ENCODE results near the gene ADGRD1.
A peak's percentile ranks its signal among the peaks of the same experiment; 100 is the strongest.
"Not testable (repeated sequence)": the region's sequence is repeated elsewhere in the genome, so short reads cannot be mapped to it uniquely, and the experiment has no call there.

The ADGRD1 gene

DNA sequence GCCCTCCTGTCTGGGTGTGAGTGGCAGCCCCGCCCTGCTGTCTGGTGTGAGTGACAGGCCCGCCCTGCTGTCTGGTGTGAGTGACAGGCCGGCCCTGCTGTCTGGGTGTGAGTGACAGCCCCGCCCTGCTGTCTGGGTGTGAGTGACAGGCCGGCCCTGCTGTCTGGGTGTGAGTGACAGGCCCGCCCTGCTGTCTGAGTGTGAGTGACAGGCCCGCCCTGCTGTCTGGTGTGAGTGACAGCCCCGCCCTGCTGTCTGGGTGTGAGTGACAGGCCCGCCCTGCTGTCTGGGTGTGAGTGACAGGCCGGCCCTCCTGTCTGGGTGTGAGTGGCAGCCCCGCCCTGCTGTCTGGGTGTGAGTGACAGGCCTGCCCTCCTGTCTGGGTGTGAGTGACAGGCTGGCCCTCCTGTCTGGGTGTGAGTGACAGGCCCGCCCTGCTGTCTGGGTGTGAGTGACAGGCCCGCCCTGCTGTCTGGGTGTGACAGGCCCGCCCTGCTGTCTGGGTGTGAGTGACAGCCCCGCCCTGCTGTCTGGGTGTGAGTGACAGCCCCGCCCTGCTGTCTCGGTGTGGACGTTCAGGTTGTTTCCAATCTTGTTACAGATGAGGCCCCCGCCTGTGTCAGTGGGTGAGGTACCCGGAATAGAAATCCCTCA is 175.4 kb downstream of the ADGRD1 start:
- not testable (repeated sequence) for H3K36me3 Mint-ChIP-seq; H3K4me1 Mint-ChIP-seq; H3K9me3 Mint-ChIP-seq; ATAC-seq (ENCODE audit: low read depth); H3K4me3 Mint-ChIP-seq; H3K27me3 Mint-ChIP-seq; H3K27ac Mint-ChIP-seq; DNase-seq (ENCODE audit: low spot score in 2 of 2)

DNA sequence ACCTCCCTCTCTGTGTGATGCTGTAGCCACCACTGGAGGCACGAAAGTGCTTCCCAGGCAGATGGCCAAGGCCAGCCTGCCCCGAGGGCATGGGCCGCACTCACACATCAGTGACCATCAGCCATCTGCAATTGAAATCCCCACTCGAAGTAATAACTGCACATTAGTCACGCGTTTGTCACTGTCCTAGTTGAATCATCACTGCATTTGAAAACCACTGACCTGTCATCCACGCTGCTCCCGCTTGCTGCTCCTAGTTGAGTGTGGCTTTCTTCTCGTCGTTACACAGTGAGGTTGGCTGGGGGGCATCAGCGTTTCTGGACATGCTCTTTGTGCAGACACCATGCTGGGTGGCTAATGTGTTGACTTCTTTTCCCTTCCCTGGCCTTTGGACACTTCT is 176.1 kb downstream of the ADGRD1 start:
- peaks cover 5% of the 10 kb centered on the region for H3K27me3 Mint-ChIP-seq
- peaks cover 5% of the 10 kb centered on the region for H3K9me3 Mint-ChIP-seq
- H3K27ac Mint-ChIP-seq, result no peak overlapping the region
- ATAC-seq (ENCODE audit: low read depth), result no peak
- no peaks in the 10 kb centered on the region for H3K36me3 Mint-ChIP-seq
- DNase-seq (ENCODE audit: low spot score in 2 of 2), result no peak
- peaks cover 6% of the 10 kb centered on the region for H3K4me1 Mint-ChIP-seq
- H3K4me3 Mint-ChIP-seq, result no peak overlapping the region

DNA sequence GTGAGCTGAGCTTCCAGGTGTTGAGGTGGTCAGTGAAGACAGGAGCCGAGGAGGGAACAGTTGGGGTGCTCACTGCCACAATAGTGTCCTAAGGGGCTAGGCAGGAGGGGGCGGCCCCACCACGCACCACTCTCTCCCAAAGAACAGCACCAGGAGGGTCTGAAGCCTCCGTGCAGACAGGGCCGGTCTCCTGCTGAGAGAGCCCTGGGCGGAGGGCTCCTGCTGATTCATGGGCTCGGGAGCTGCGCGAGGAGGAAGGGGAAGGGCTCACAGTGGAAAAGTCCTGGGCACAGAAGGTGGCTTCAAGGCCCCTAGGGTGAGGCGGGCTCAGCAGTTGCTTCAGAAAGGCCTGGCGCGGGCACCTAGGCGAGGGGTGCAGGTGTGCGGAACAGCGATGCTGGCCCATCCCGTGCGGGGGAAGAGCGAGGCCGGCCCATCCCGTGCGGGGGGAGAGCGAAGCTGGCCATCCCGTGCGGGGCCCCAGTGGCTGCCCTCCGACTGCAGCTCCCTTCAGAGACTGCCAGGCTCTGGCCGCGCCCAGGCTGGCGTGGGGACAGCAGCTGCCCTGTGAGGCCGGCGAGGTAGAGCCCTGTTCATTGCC is 176.7 kb downstream of the ADGRD1 start:
- peaks cover 6% of the 10 kb centered on the region for H3K4me1 Mint-ChIP-seq
- no peak for ATAC-seq (ENCODE audit: low read depth)
- H3K27me3 Mint-ChIP-seq, result peaks cover 5% of the 10 kb centered on the region
- H3K9me3 Mint-ChIP-seq, result peaks cover 5% of the 10 kb centered on the region
- no peak overlapping the region for H3K27ac Mint-ChIP-seq
- H3K4me3 Mint-ChIP-seq, result no peak overlapping the region
- no peaks in the 10 kb centered on the region for H3K36me3 Mint-ChIP-seq
- no peak for DNase-seq (ENCODE audit: low spot score in 2 of 2)

DNA sequence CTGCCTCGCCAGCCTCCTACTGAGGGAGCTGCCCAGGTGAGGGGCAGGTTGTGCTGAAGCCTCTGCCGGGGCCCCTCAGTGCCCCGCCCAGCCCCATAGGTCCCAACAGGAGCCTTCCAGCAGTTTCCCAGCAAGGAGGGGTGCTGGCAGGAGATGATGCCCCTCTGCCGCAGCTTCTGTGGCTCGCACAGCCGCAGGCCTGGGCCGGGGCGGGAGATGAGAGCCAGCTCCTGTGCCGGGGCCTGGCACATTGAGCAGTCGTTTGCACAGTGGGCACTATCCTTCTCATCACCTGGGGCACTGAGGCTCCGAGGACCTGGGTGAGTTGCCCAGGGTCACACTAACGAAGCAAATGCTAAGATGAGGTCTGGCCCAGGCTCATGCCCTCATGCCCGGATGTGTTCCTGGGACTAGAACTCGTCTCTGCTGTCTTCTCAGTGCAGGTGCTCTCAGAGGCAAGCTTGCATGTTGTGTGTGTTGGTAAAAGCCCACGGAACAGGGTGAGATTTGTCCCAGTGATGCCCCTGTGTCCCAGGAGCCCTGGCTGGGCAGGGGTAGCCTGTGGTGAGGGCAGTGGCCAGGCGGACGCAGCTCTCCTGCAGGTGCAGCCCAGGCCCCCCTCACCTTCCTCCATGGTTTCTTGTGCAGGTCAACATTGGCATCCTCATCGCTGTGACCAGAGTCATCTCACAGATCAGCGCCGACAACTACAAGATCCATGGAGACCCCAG is 177.5 kb downstream of the ADGRD1 start:
- ATAC-seq (ENCODE audit: low read depth) (no peak), DNase-seq (ENCODE audit: low spot score in 2 of 2) (no peak)
- Mint-ChIP-seq H3K4me3 (no peak overlapping the region), H3K27ac (no peak overlapping the region), H3K9me3 (peaks cover 5% of the 10 kb centered on the region), H3K4me1 (peaks cover 6% of the 10 kb centered on the region), H3K36me3 (no peaks in the 10 kb centered on the region), H3K27me3 (peaks cover 5% of the 10 kb centered on the region)

DNA sequence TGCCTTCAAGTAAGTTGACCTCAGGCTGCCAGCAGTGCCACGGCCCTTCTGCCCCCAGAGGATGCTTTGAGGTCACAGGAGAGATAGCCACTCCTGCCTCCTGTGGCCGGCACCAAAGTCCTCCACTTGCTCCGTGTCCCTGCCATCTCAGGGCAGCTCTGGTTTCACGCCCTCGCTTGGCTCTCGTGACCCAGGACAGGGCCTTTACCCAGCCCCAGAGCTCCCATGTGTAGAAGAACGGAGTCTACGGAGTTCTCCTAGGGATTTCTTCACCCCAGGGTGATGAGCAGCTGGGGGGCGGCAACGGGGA is 178.1 kb downstream of the ADGRD1 start:
- H3K9me3 Mint-ChIP-seq, result peaks cover 5% of the 10 kb centered on the region
- peaks cover 6% of the 10 kb centered on the region for H3K4me1 Mint-ChIP-seq
- no peak overlapping the region for H3K27ac Mint-ChIP-seq
- H3K27me3 Mint-ChIP-seq, result peaks cover 5% of the 10 kb centered on the region
- no peak for DNase-seq (ENCODE audit: low spot score in 2 of 2)
- no peak for ATAC-seq (ENCODE audit: low read depth)
- no peak overlapping the region for H3K4me3 Mint-ChIP-seq
- no peaks in the 10 kb centered on the region for H3K36me3 Mint-ChIP-seq

DNA sequence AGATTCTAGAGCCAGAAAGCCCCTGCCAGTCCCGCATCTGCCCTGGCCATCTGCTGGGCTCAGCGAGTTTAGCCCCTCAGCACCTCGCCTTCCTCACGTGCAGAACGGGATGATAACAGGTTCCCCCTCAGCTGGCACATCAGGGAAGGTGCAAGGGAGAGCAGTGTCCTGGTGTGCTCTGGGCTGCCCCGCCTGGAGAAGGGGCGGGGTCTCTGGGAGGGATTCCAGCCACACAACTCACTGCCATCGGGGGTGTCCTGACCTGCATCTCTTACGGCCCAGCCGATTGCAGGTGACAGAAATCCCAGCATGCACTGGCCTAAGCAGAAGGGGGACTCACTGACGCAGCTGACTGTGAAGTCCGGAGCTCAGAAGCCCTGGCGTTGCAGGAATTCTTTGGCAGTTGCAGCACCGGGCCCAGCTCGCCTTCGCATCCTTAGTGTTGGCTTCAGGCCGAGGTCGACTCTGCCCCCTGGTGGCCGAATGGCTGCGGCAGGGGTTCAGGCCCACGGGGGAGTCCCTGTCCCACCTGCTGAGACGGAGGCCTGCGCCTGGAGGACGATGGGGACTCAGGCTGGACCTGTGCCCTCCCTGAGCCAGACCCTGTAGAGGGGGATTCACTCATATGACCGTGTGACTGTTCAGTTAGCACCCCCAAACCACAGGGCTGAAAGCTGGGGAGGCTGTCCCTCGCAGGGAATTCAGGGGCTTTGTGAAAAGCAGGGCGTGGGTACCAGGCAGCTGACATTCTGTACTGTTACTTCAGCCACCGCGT is 178.6 kb downstream of the ADGRD1 start:
- DNase-seq (ENCODE audit: low spot score in 2 of 2) (peak; percentile 61 to 82), ATAC-seq (ENCODE audit: low read depth) (peak; percentile 68)
- Mint-ChIP-seq H3K9me3 (peaks cover 3% of the 10 kb centered on the region), H3K4me3 (no peak overlapping the region), H3K36me3 (no peaks in the 10 kb centered on the region), H3K4me1 (peaks cover 6% of the 10 kb centered on the region), H3K27ac (no peak overlapping the region), H3K27me3 (peaks cover 5% of the 10 kb centered on the region)

DNA sequence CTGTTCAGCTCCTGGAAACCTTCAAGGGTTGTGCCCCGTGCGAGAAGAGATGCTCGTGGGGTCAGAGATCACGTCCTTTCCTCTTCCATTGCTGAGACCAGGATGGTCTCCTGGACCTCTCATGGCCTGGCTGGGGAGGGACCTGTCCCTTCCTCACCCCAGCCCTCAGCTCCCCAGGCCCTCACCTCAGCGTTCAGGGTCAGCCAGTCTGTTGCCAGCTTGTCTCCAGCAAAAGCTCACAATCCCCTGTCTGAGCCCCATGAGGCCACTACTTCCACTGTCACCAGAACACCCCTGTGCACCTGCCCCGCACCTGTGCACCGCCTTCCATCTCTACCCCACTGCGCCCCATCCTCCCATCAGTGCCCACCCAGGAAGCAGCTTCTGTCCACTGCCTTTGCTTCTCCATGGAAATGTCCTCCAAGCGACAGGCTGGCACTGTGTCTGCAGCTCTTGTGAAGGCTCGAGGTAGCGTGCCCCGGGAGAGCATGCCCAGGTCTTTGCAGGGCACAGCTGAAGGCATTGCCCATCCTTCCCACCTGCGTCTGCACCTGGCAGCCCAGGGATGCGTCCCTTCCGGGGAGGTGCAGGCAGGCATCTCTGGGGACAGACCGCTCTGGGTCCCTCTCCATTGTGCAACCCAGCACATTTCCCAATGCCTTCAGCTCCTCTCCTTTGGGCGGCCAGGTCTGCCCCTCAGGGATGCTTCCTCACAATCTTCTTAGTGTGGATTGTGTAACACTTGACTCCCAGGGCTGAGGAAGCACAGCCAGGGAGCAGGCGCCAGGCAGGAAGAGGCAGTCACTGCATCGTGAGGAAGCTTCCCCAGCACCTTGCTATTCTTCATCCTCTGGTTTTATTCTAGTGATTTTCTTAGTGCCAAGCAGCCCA is 179.6 kb downstream of the ADGRD1 start:
- H3K4me1 Mint-ChIP-seq, result peaks cover 6% of the 10 kb centered on the region
- peaks cover 7% of the 10 kb centered on the region for H3K27me3 Mint-ChIP-seq
- no peaks in the 10 kb centered on the region for H3K36me3 Mint-ChIP-seq
- no peak for DNase-seq (ENCODE audit: low spot score in 2 of 2)
- H3K9me3 Mint-ChIP-seq, result no peaks in the 10 kb centered on the region
- H3K27ac Mint-ChIP-seq, result no peak overlapping the region
- H3K4me3 Mint-ChIP-seq, result no peak overlapping the region
- no peak for ATAC-seq (ENCODE audit: low read depth)

DNA sequence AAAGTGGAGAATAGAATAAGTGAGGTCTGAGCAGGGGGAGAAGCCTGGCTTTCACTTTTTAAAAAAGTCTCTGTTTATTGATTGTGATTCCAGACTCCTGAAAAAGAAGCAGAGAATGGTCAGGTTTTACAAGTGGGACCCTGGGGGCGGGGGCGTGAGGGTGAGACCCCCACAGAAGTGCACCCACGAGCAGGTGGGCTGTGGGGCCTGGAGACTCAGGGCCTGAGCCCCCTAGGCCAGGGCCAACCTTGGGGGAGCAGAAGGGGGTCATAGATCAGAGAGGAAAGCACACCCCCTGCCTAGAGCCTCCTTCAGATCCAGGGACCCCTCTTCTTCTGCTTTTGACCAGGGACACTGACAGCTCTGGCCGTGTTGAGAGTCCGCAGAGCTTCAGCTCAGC is 180.3 kb downstream of the ADGRD1 start:
- H3K27me3 Mint-ChIP-seq, result peaks cover 7% of the 10 kb centered on the region
- H3K4me3 Mint-ChIP-seq, result no peak overlapping the region

DNA sequence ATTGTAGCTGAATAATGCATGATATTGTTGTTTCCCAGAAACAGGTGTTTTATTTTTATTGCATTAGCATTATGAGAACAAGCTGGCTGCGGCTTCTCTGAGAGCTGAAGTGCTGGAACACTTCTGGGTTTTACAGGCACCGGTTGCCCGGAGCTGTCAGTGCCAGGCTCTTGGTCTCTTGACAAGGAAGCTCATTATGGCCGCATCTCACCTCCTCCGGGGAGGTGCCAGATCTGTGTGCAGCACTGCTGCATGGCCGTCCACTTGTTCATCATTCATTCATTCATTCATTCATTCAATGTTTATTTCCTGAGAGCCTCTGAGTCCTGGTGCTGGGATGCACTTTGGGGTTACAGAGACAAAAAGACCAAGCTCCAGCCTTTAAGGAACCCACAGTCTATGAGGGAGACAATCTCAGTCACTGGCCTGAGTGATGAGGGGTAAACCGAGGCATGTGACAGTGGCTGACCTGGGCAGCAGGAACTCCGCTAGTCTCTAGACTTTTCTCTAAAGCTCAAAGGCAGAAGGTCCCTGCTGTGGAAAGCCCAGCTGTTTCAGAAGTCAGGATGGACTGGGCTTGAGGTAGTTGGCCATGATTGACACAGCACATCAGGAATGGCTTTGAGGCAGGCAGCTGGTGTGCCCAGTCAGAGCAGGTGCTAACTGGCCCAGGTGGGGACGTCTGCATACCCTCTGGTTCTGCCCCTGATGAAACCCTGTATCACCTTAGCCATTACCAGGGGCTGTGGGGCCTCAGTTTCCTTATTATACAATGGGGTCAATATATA is 181.0 kb downstream of the ADGRD1 start:
- H3K9me3 Mint-ChIP-seq, result no peaks in the 10 kb centered on the region
- no peak for DNase-seq (ENCODE audit: low spot score in 2 of 2)
- H3K4me1 Mint-ChIP-seq, result peaks cover 6% of the 10 kb centered on the region
- peaks cover 7% of the 10 kb centered on the region for H3K27me3 Mint-ChIP-seq
- peak overlapping the region; percentile 14 for H3K27ac Mint-ChIP-seq
- H3K4me3 Mint-ChIP-seq, result no peak overlapping the region
- H3K36me3 Mint-ChIP-seq, result no peaks in the 10 kb centered on the region
- no peak for ATAC-seq (ENCODE audit: low read depth)

More for the DNA sequence above, 180.3 kb downstream of the ADGRD1 start:
- no peak for ATAC-seq (ENCODE audit: low read depth)
- Mint-ChIP-seq H3K4me1 (peaks cover 6% of the 10 kb centered on the region), H3K36me3 (no peaks in the 10 kb centered on the region), H3K9me3 (no peaks in the 10 kb centered on the region), H3K27ac (peak overlapping the region; percentile 14)
- no peak for DNase-seq (ENCODE audit: low spot score in 2 of 2)

DNA sequence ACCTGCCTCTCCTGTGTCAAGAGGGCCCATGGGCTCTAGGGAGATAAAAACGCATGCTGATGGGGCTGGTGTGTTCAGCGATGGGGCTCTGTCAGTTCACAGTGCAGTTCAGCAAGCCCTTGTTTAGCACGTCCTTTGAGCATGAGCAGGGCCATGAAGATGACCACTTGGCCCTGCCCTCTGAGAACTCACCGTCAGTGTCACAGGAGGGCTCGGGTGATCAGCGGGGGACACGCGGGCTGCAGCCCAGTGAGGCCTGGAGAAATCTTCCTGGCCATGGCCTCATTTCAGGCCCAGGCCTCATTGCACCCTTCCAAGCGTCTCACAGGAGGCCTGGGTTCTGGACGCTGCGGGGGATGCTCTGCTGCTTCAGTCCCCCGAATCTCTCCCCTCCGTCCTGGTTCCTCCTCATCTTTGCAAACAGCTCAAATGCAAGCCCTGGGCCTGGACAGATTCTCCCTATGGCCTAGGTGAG is 181.6 kb downstream of the ADGRD1 start:
- H3K27ac Mint-ChIP-seq, result no peak overlapping the region
- H3K4me3 Mint-ChIP-seq, result no peak overlapping the region
- H3K27me3 Mint-ChIP-seq, result peaks cover 7% of the 10 kb centered on the region
- DNase-seq (ENCODE audit: low spot score in 2 of 2), result no peak
- H3K4me1 Mint-ChIP-seq, result peaks cover 6% of the 10 kb centered on the region
- H3K9me3 Mint-ChIP-seq, result no peaks in the 10 kb centered on the region
- ATAC-seq (ENCODE audit: low read depth), result no peak
- no peaks in the 10 kb centered on the region for H3K36me3 Mint-ChIP-seq

DNA sequence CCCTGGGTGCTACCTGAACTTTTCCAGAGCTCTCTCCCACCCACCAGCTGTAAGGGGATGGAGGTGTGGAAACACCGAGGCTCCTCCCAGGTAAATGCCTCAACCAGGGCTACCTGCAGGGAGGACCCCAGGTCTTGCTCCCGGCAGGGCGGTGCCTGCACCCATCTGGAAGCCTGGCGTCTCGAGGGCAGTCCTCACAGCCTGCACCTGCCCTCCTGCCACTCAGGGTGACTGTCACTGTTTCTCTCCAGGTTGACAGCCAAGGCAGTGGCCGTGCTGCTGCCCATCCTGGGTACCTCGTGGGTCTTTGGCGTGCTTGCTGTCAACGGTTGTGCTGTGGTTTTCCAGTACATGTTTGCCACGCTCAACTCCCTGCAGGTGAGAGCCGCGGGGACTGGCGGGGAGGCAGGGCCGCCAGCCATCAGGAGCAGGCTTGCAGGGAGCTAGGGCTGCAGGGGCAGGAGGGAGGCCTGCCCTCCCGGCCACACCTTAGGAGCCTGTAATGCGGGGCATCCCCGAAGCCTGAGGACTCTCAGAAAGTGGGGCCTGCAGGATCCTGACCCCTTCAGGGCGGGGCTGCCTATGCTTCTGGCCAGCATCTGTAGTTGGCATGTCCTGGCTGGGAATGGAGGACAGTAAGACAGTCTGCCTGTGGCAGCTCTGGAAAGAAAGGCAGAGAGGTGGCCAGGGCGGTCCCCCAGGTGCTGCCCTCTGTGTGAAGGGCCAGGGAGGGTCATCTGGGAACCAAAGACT is 182.3 kb downstream of the ADGRD1 start:
- H3K27ac Mint-ChIP-seq, result no peak overlapping the region
- DNase-seq (ENCODE audit: low spot score in 2 of 2) (no peak), ATAC-seq (ENCODE audit: low read depth) (no peak)
- H3K27me3 Mint-ChIP-seq, result peaks cover 7% of the 10 kb centered on the region
- no peaks in the 10 kb centered on the region for H3K9me3 Mint-ChIP-seq
- no peaks in the 10 kb centered on the region for H3K36me3 Mint-ChIP-seq
- H3K4me1 Mint-ChIP-seq, result peaks cover 6% of the 10 kb centered on the region
- H3K4me3 Mint-ChIP-seq, result no peak overlapping the region

DNA sequence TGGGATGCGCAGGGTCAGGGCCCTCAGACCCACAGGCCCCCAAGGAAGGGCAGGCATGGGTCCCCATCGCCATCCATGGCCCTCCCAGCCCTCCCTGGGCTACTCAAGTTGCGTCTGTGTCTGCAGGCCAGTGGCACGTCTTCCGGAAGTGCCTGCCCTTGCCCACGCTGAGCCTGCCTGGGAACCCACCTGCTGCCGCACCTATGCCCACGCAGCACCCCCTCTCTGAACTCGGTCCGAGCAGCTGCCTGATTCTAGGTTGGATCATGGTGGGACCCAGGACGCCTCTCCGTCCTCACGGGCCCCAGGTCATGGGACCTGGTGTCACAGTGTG is 182.8 kb downstream of the ADGRD1 start:
- H3K4me1 Mint-ChIP-seq, result peaks cover 6% of the 10 kb centered on the region
- no peak overlapping the region for H3K27ac Mint-ChIP-seq
- no peaks in the 10 kb centered on the region for H3K36me3 Mint-ChIP-seq
- no peak for DNase-seq (ENCODE audit: low spot score in 2 of 2)
- peaks cover 7% of the 10 kb centered on the region for H3K27me3 Mint-ChIP-seq
- no peak for ATAC-seq (ENCODE audit: low read depth)
- H3K4me3 Mint-ChIP-seq, result no peak overlapping the region
- H3K9me3 Mint-ChIP-seq, result no peaks in the 10 kb centered on the region

Measured in memory B cell (primary cell).